SK-N-MC (cell line): Measurements from ENCODE around the gene PHLDB2.
"Not testable (repeated sequence)": the region's sequence is repeated elsewhere in the genome, so short reads cannot be mapped to it uniquely, and the experiment has no call there.

Experiments
- DNase-seq: peaks from one replicate; pipeline ENCODE4 v3.0.0-alpha.2; 2011; ENCODE audit warnings: low read depth, low spot score
- H3K27ac ChIP-seq: fragments of 200-600 bp; sonication (generic); 2 replicates; pipeline ENCODE4 v1.5.1; 2016; ENCODE audit warnings: mixed run types
- H3K36me3 ChIP-seq: fragments of 200-600 bp; sonication (generic); 2 replicates; pipeline ENCODE4 v1.6.1; 2017; ENCODE audit warnings: antibody characterized with exemption, low read length, mixed read lengths; ENCODE audit not compliant: insufficient read depth
- H3K4me3 ChIP-seq: fragments of 200-600 bp; sonication (generic); 2 replicates; pipeline ENCODE4 v1.5.1; 2016
- H3K9ac ChIP-seq: fragments of 200-600 bp; sonication (generic); 2 replicates; pipeline ENCODE4 v1.8.0; 2017; ENCODE audit warnings: mixed run types, mixed read lengths; ENCODE audit not compliant: insufficient read length
- H3K9me3 ChIP-seq: fragments of 200-600 bp; sonication (generic); 2 replicates; pipeline ENCODE4 v1.6.1; 2017; ENCODE audit warnings: low read depth, mild to moderate bottlenecking, antibody characterized with exemption, low read length, moderate library complexity, mixed read lengths
- EZH2 ChIP-seq: fragments of 200-600 bp; sonication (generic); IDR thresholded peaks from one replicate; pipeline ENCODE4 v1.6.1; 2017; ENCODE audit warnings: antibody characterized with exemption
- FOXP2 ChIP-seq: optimal IDR thresholded peaks from 2 replicates; pipeline ENCODE3; 2011; ENCODE audit warnings: mild to moderate bottlenecking, moderate library complexity; ENCODE audit not compliant: insufficient read depth; ENCODE audit errors: extremely low read length, control extremely low read depth
- POLR2AphosphoS5 ChIP-seq: IDR thresholded peaks from 2 replicates; pipeline ENCODE4 v1.6.1; 2012; ENCODE audit warnings: mild to moderate bottlenecking, low read depth, low read length, borderline replicate concordance

PHLDB2 gene

GRCh38 chr3:111859061-111859973, at the start of gene PHLDB2:
PHLDB2 (plus strand) TSS chr3:111859265; CDS start chr3:111884078, 24,813 bp downstream.
- no peak within 1 kb of the TSS for H3K27ac ChIP-seq
- H3K4me3 ChIP-seq, result peak within 1 kb of the TSS; percentile 76

DNA sequence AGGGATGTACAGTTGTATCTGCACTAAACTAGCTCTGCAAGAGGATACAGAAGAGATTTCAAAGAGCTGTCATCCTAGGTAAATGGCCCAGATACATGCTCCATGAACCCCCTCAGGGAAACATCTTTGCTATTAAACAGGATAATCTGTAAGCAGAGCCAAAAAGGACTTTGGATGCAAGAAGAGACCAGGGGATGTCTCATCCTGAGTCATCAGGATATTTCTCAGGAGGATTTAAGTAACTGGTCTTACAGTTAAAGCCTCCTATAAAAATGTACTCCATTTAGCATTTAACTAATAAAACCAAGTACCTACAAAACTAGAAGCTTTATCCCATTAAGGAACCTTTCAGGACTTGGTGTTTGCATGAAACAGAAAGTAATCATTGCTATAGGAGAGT, 48.2 kb upstream of the PHLDB2 start:
- H3K9me3 ChIP-seq, result no peaks in the 10 kb centered on the region
- no peak overlapping the region for H3K9ac ChIP-seq
- H3K36me3 ChIP-seq, result no peaks in the 10 kb centered on the region
- TF ChIP-seq POLR2AphosphoS5, result no peak
- no peak for TF ChIP-seq FOXP2
- TF ChIP-seq EZH2, result no peak
- DNase-seq, result no peak
- H3K4me3 ChIP-seq, result no peak overlapping the region
- no peak overlapping the region for H3K27ac ChIP-seq

More at GRCh38 chr3:111859061-111859973, at the start of gene PHLDB2:
- Histone ChIP-seq H3K36me3 (no peaks in the 10 kb centered on the region), H3K9me3 (no peaks in the 10 kb centered on the region), H3K9ac (no peak within 1 kb of the TSS)
- no peak for DNase-seq
- TF ChIP-seq POLR2AphosphoS5 (no peak), EZH2 (peak; percentile 51)

DNA sequence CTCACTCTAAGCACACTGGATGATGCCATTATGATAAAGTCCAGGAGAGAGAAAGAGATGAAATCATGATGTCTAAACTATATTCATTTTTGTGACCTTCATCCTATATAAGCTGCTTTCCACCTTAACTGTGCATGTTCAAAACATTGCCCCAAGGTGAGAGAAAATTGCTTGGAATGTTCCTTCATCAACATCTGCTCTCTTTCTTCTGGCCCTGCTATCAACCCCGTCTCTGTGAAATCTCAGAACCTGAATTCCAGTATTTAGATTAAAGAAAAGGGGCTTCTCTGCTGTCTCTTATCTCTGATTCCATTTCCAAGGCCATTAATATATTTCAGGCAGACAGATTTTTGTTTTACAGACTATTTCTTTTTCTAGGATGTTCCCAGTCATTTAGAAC, 47.3 kb upstream of the PHLDB2 start:
- no peak for DNase-seq
- Histone ChIP-seq H3K36me3 (no peaks in the 10 kb centered on the region), H3K9me3 (no peaks in the 10 kb centered on the region), H3K9ac (no peak overlapping the region), H3K27ac (no peak overlapping the region), H3K4me3 (no peak overlapping the region)
- no peak for TF ChIP-seq POLR2AphosphoS5
- TF ChIP-seq EZH2, result no peak
- no peak for TF ChIP-seq FOXP2

GRCh38 chr3:111812701-111813100, 46.4 kb upstream of the PHLDB2 start:
- no peak overlapping the region for H3K27ac ChIP-seq
- H3K36me3 ChIP-seq, result no peaks in the 10 kb centered on the region
- no peaks in the 10 kb centered on the region for H3K9me3 ChIP-seq
- no peak overlapping the region for H3K4me3 ChIP-seq
- H3K9ac ChIP-seq, result no peak overlapping the region
- TF ChIP-seq POLR2AphosphoS5, result no peak
- TF ChIP-seq EZH2, result no peak
- no peak for TF ChIP-seq FOXP2
- no peak for DNase-seq

GRCh38 chr3:111813441-111813840, 45.6 kb upstream of the PHLDB2 start:
- Histone ChIP-seq H3K27ac (no peak overlapping the region), H3K9me3 (no peaks in the 10 kb centered on the region), H3K36me3 (no peaks in the 10 kb centered on the region), H3K4me3 (no peak overlapping the region), H3K9ac (no peak overlapping the region)
- TF ChIP-seq EZH2 (no peak), FOXP2 (no peak), POLR2AphosphoS5 (no peak)
- no peak for DNase-seq

DNA sequence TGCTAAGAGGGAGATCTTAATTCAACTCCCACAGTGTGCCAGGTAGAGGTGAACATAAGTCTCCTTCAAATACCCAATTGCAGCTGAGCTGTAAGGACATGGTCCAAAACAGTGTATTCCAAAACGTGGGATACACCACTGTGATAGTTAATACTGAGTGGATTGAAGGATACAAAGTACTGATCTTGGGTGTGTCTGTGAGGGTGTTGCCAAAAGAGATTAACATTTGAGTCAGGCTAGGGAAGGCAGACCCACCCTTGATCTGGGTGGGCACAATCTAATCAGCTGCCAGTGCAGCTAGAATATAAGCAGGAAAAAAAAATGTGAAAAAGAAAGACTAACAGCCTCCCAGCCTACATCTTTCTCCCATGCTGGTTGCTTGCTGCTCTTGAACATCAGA, 45.1 kb upstream of the PHLDB2 start:
- no peak for TF ChIP-seq EZH2
- no peak for TF ChIP-seq POLR2AphosphoS5
- no peak for TF ChIP-seq FOXP2
- Histone ChIP-seq H3K36me3 (no peaks in the 10 kb centered on the region), H3K9me3 (no peaks in the 10 kb centered on the region), H3K27ac (no peak overlapping the region), H3K9ac (no peak overlapping the region), H3K4me3 (no peak overlapping the region)
- DNase-seq, result no peak

- not testable (repeated sequence) for H3K9ac ChIP-seq, H3K9me3 ChIP-seq, H3K36me3 ChIP-seq, H3K27ac ChIP-seq, H3K4me3 ChIP-seq, DNase-seq
Observed at GRCh38 chr3:111816771-111817170, 42.3 kb upstream of the PHLDB2 start.

GRCh38 chr3:111819927-111820326, 39.1 kb upstream of the PHLDB2 start:
- Histone ChIP-seq H3K36me3 (no peaks in the 10 kb centered on the region), H3K9ac (no peak overlapping the region), H3K27ac (no peak overlapping the region), H3K9me3 (no peaks in the 10 kb centered on the region), H3K4me3 (no peak overlapping the region)
- TF ChIP-seq FOXP2, result no peak
- TF ChIP-seq EZH2, result no peak
- TF ChIP-seq POLR2AphosphoS5, result no peak
- no peak for DNase-seq

- H3K27ac ChIP-seq, result no peak overlapping the region
- H3K4me3 ChIP-seq, result no peak overlapping the region
- no peak for DNase-seq
- no peak overlapping the region for H3K9ac ChIP-seq
- TF ChIP-seq EZH2, result no peak
- TF ChIP-seq POLR2AphosphoS5, result no peak
- TF ChIP-seq FOXP2, result no peak
- H3K36me3 ChIP-seq, result no peaks in the 10 kb centered on the region
- no peaks in the 10 kb centered on the region for H3K9me3 ChIP-seq
Observed at GRCh38 chr3:111820651-111821050, 38.4 kb upstream of the PHLDB2 start.
